Peyer's patch (tissue), 4 donors: ENCODE measurements around the gene GPX6.

Source experiments
- CTCF ChIP-seq, 6 experiments: fragments of 450-650 bp in 4 of 6; fragments of 200-600 bp in 2 of 6; sonication (generic) in 1 of 6; IDR thresholded peaks; one replicate each; pipeline ENCODE4 v1.5.1; 2017 to 2019; ENCODE audit warnings: antibody characterized with exemption in 6 of 6, mild to moderate bottlenecking in 3 of 6, moderate library complexity in 1 of 6
- POLR2A ChIP-seq, 2 donors: fragments of 450-650 bp; IDR thresholded peaks; one replicate each; pipeline ENCODE4 v1.5.1; 2017; ENCODE audit warnings: antibody characterized with exemption in 2 of 2, mild to moderate bottlenecking in 2 of 2, moderate library complexity in 2 of 2

- TF ChIP-seq POLR2A (IDR thresholded peaks at IDR 0.05) = no peak
- TF ChIP-seq CTCF (IDR thresholded peaks at IDR 0.05) = no peak
These were observed 30.1 kb downstream of the GPX6 start for GRCh38 chr6:28485482-28485881.
